ENCODE measurements around the gene CTTNBP2. TPM values are rescaled to one million over a fixed set of nuclear protein-coding genes. Genes with fewer than 3 reads are reported as not detected.

CTTNBP2 gene, protein sequence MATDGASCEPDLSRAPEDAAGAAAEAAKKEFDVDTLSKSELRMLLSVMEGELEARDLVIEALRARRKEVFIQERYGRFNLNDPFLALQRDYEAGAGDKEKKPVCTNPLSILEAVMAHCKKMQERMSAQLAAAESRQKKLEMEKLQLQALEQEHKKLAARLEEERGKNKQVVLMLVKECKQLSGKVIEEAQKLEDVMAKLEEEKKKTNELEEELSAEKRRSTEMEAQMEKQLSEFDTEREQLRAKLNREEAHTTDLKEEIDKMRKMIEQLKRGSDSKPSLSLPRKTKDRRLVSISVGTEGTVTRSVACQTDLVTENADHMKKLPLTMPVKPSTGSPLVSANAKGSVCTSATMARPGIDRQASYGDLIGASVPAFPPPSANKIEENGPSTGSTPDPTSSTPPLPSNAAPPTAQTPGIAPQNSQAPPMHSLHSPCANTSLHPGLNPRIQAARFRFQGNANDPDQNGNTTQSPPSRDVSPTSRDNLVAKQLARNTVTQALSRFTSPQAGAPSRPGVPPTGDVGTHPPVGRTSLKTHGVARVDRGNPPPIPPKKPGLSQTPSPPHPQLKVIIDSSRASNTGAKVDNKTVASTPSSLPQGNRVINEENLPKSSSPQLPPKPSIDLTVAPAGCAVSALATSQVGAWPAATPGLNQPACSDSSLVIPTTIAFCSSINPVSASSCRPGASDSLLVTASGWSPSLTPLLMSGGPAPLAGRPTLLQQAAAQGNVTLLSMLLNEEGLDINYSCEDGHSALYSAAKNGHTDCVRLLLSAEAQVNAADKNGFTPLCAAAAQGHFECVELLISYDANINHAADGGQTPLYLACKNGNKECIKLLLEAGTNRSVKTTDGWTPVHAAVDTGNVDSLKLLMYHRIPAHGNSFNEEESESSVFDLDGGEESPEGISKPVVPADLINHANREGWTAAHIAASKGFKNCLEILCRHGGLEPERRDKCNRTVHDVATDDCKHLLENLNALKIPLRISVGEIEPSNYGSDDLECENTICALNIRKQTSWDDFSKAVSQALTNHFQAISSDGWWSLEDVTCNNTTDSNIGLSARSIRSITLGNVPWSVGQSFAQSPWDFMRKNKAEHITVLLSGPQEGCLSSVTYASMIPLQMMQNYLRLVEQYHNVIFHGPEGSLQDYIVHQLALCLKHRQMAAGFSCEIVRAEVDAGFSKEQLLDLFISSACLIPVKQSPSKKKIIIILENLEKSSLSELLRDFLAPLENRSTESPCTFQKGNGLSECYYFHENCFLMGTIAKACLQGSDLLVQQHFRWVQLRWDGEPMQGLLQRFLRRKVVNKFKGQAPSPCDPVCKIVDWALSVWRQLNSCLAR (N-terminal part only)
- total RNA-seq, result not detected in 2 replicates

DNA sequence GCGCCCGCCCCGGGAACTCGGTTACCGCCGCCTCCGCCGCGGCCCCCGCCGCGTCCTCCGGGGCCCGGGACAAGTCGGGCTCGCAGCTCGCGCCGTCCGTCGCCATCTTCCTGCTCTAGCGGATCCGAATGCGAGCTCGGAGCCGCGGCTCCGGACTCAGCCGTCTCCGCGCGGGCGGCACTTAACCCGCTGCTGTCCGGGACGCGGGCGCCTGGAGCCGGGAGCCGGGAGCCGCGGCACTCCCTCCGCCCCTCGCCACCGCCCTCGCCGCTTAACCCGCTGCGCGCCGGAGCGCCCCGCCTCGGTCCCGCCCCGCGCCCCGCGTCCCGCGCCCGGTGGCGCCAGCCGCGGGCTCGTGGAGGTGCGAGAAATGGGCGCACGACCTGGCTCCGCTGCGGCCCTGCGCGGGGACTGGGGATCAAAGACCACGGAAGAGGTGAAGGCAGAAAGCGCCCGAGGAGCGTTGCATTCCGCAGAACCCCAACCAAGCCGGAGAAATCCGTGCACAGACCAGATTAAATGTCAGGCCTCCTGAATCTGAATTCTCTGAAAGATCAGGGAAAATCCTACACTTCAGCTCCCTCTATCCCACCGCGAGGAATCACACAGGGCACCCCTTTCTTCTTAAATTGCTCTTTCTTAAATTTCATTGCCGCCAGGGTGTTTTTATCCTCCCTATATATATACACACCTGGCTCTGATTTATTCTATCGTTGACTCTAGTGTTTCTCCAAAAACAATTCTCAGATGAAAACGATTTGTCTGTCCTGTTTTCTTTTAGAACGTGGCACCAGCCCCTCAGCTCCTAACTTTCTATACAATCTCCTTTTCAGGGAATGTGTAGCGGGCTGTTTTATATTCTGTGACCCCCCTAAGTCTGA is at the start of gene CTTNBP2:
TSS of gene CTTNBP2 (minus strand) at position 132 of the 881 bp plus-strand sequence. CDS start at position 106, 26 bp downstream.

Data from cardiac atrium fibroblast (primary cell).